HCT116 (cell line): ENCODE results near the gene FALEC.

Experiments used
- POLR2AphosphoS5 ChIP-seq: IDR thresholded peaks from 2 replicates; pipeline ENCODE4 v1.6.1; 2011; ENCODE audit warnings: mild to moderate bottlenecking, low read depth, low read length, moderate library complexity
- SIN3A ChIP-seq: IDR thresholded peaks from 2 replicates; pipeline ENCODE4 v1.6.1; 2012; ENCODE audit warnings: low read depth
- TF ChIP-seq, protein P1 (sequence below): IDR thresholded peaks from 2 replicates; pipeline ENCODE4 v1.6.1; 2012
- TF ChIP-seq, protein P2 (sequence below), 3 experiments: fragments of 200-600 bp in 1 of 3; sonication (generic) in 1 of 3; IDR thresholded peaks in 2 of 3; conservative IDR thresholded peaks in 1 of 3; 2 replicates each; pipeline ENCODE4 v1.5.1; 2012 to 2017; ENCODE audit warnings: low read depth in 2 of 3, low read length in 2 of 3, antibody characterized with exemption in 1 of 3, borderline replicate concordance in 1 of 3, control low read depth in 1 of 3, mild to moderate bottlenecking in 1 of 3, mixed read lengths in 1 of 3, mixed run types in 1 of 3, moderate library complexity in 1 of 3; ENCODE audit not compliant: insufficient read depth in 1 of 3

DNA sequence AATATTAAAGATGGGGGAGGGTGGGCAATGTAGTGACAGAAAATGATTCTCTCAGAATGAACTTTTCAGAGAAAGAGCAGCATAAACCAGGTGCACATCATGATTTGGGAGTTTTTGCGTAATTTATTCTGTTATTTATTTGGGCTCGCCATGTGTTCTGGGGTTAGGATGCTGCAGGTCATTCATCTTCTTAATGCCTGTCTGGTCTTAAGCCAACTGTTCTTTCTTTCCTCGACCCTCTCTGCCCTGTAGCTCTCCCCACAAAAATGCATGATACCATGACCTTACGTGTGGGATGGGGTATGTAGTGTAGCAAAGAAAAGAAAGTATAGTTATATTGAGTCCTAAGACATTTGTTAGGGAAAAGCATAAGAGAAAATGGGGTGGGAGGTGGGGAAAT is 40.7 kb upstream of the FALEC start:
- TF ChIP-seq, protein P1, sequence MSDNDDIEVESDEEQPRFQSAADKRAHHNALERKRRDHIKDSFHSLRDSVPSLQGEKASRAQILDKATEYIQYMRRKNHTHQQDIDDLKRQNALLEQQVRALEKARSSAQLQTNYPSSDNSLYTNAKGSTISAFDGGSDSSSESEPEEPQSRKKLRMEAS = no peak
- TF ChIP-seq SIN3A (no peak), POLR2AphosphoS5 (no peak)
- TF ChIP-seq, protein P2, sequence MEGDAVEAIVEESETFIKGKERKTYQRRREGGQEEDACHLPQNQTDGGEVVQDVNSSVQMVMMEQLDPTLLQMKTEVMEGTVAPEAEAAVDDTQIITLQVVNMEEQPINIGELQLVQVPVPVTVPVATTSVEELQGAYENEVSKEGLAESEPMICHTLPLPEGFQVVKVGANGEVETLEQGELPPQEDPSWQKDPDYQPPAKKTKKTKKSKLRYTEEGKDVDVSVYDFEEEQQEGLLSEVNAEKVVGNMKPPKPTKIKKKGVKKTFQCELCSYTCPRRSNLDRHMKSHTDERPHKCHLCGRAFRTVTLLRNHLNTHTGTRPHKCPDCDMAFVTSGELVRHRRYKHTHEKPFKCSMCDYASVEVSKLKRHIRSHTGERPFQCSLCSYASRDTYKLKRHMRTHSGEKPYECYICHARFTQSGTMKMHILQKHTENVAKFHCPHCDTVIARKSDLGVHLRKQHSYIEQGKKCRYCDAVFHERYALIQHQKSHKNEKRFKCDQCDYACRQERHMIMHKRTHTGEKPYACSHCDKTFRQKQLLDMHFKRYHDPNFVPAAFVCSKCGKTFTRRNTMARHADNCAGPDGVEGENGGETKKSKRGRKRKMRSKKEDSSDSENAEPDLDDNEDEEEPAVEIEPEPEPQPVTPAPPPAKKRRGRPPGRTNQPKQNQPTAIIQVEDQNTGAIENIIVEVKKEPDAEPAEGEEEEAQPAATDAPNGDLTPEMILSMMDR (IDR thresholded peaks at IDR 0.05 in 2 of 3, conservative IDR thresholded peaks at IDR 0.05 in 1 of 3; ENCODE audit: borderline replicate concordance in 1 of 3, insufficient read depth in 1 of 3, low read depth in 2 of 3, low read length in 2 of 3) = no peak
